Measurements from ENCODE around the gene PDE8A. TPM values are rescaled to one million over a fixed set of nuclear protein-coding genes. Genes with fewer than 3 reads are reported as not detected.

Gene PDE8A
- total and polyA plus RNA-seq, 2 of the 13 experiments (the other 11 are each of a cell fraction or from before 2014, with no cell fraction given), result 26.3 to 48.5 TPM

- TF ChIP-seq ZNF572 (CRISPR knock-in tag; IDR thresholded peaks at IDR 0.05), result no peak
- no peak for TF ChIP-seq HIC2 (CRISPR knock-in tag; IDR thresholded peaks at IDR 0.05; ENCODE audit: low read depth)
- TF ChIP-seq ZNF605 (CRISPR knock-in tag; IDR thresholded peaks at IDR 0.05), result no peak
- no peak for TF ChIP-seq FOXK2 (IDR thresholded peaks at IDR 0.05)
- no peak for TF ChIP-seq MATR3 (CRISPR knock-in tag; IDR thresholded peaks at IDR 0.05)
- no peak for TF ChIP-seq ZNF510 (CRISPR knock-in tag; IDR thresholded peaks at IDR 0.05; ENCODE audit: low read depth)
- no peak for TF ChIP-seq AKAP8 (CRISPR knock-in tag; IDR thresholded peaks at IDR 0.05)
- TF ChIP-seq RBM22 (optimal IDR thresholded peaks at IDR 0.05; ENCODE audit: low read length), result no peak
- no peak for TF ChIP-seq SOX5 (CRISPR knock-in tag; IDR thresholded peaks at IDR 0.05; ENCODE audit: borderline replicate concordance)
- no peak for TF ChIP-seq ZNF512 (CRISPR knock-in tag; IDR thresholded peaks at IDR 0.05)
- TF ChIP-seq KLF12 (CRISPR knock-in tag; IDR thresholded peaks at IDR 0.05; ENCODE audit: borderline replicate concordance), result no peak
- TF ChIP-seq ZNF597 (CRISPR knock-in tag; IDR thresholded peaks at IDR 0.05), result no peak
- no peak for TF ChIP-seq ETV6 (CRISPR knock-in tag; conservative IDR thresholded peaks at IDR 0.05)
- no peak for TF ChIP-seq SP140L (CRISPR knock-in tag; IDR thresholded peaks at IDR 0.05; ENCODE audit: borderline replicate concordance)
- no peak for TF ChIP-seq RXRA (CRISPR knock-in tag; IDR thresholded peaks at IDR 0.05)
- TF ChIP-seq HES4 (CRISPR knock-in tag; IDR thresholded peaks at IDR 0.05; ENCODE audit: borderline replicate concordance), result no peak
- no peak for TF ChIP-seq HOXA5 (CRISPR knock-in tag; IDR thresholded peaks at IDR 0.05)
- TF ChIP-seq TFAP4 (IDR thresholded peaks at IDR 0.05; ENCODE audit: borderline replicate concordance, low read depth), result no peak
- no peak for TF ChIP-seq ZNF790 (CRISPR knock-in tag; IDR thresholded peaks at IDR 0.05; ENCODE audit: borderline replicate concordance)
- TF ChIP-seq PHF21A (CRISPR knock-in tag; IDR thresholded peaks at IDR 0.05), result no peak
- H3K27me3 ChIP-seq (ENCODE audit: control insufficient read depth in 1 of 2, insufficient read depth in 2 of 2, low read length in 2 of 2), result peaks cover 0 to 8% of the 10 kb centered on the region in 2 experiments; a peak in 2 of 5 replicates
- ATAC-seq, result peak; percentile 51; the same call in 2 of the 3 replicates
- H3K27ac ChIP-seq (ENCODE audit: extremely low read length, insufficient read depth, low read length), result no peak overlapping the region
- no peak for FAIRE-seq
- no peak overlapping the region for H2AFZ ChIP-seq (ENCODE audit: low read length)
- H3K4me2 ChIP-seq (ENCODE audit: low read depth, low read length), result no peak overlapping the region
- no peaks in the 10 kb centered on the region for H4K20me1 ChIP-seq (ENCODE audit: insufficient read depth, low read length)
- WGBS (ENCODE audit: low lambda C conversion rate), result 36% methylated on average over 8 of the region's 9 CpGs
- DNase-seq (ENCODE audit: low spot score), result no peak
- H3K9me3 ChIP-seq (ENCODE audit: low read length), result no peaks in the 10 kb centered on the region
- in situ Hi-C loops (cut with HindIII; ENCODE audit: extremely low pct_ligation_motif_present, low pct_unique_long_range_greater_than_20kb), result loop anchor here (25.0 kb wide), 1 partner anchor 318 kb away; no protein-coding TSS in a partner anchor
- H3K36me3 ChIP-seq (replicated peaks in 1 of 2; ENCODE audit: control insufficient read depth in 1 of 2, insufficient read depth in 2 of 2, low read length in 2 of 2), result no peaks in the 10 kb centered on the region
- intact Hi-C loops (cut with micrococcal nuclease; ENCODE audit: unreplicated experiment), result no loop called here
- no peak overlapping the region for H3K9ac ChIP-seq (ENCODE audit: insufficient read depth, low read depth, low read length)
- H3K4me3 ChIP-seq (replicated peaks in 1 of 3; ENCODE audit: insufficient read depth in 1 of 3, low read depth in 2 of 3, low read length in 3 of 3), result no peak overlapping the region
- ChIA-PET CTCF (ENCODE audit: low intra/inter-chr PET ratio, low total read pairs) (no interaction called here), POLR2A (no interaction called here)
- no TSS peak for BruUV-seq (replicated peaks)
- no peaks in the 10 kb centered on the region for H3K4me1 ChIP-seq (ENCODE audit: insufficient read depth, low read length)
- H3K79me2 ChIP-seq (ENCODE audit: insufficient read depth, low read length), result no peaks in the 10 kb centered on the region
Measured at GRCh38 chr15:85155360-85155759, 173.7 kb downstream of the PDE8A start.
